ENCODE measurements around the gene OPRD1. TPM values are rescaled to one million over a fixed set of nuclear protein-coding genes. Genes with fewer than 3 reads are reported as not detected.
"Not testable (repeated sequence)": the region's sequence is repeated elsewhere in the genome, so short reads cannot be mapped to it uniquely, and the experiment has no call there.

The OPRD1 gene
- total and polyA plus RNA-seq, 7 experiments from 2014 or later = not detected

- intact Hi-C loops (cut with micrococcal nuclease) = no loop called here
- H3K27ac Mint-ChIP-seq = no peak overlapping the region
- no peaks in the 10 kb centered on the region for H3K9me3 Mint-ChIP-seq
- Histone ChIP-seq H3K27me3 (ENCODE audit: control insufficient read depth in 2 of 2, insufficient read depth in 2 of 2, low read length in 2 of 2) (no peaks in the 10 kb centered on the region), H3K4me3 (ENCODE audit: low read length) (no peak overlapping the region), H3K9me3 (ENCODE audit: control insufficient read depth in 2 of 3, low read length in 3 of 3) (no peaks in the 10 kb centered on the region), H3K4me1 (ENCODE audit: control insufficient read depth in 2 of 2, insufficient read depth in 2 of 2, low read length in 2 of 2) (no peaks in the 10 kb centered on the region), H3K36me3 (ENCODE audit: control insufficient read depth in 2 of 3, insufficient read depth in 3 of 3, low read length in 3 of 3) (no peaks in the 10 kb centered on the region), H3K27ac (ENCODE audit: low read depth, low read length) (no peak overlapping the region)
- CTCF ChIA-PET = no interaction called here
- POLR2A ChIA-PET = interaction anchor here (0.5 kb wide), 1 partner anchor 69 kb away, joined by 3 read pairs; no protein-coding TSS in a partner anchor
- DNase-seq (no peak), ATAC-seq (no peak)
- peaks cover 0 to 23% (median 4%) of the 10 kb centered on the region in 5 donors for H3K27me3 Mint-ChIP-seq
- H3K4me1 Mint-ChIP-seq = no peaks in the 10 kb centered on the region
- no peaks in the 10 kb centered on the region for H3K36me3 Mint-ChIP-seq
- no peak overlapping the region for H3K4me3 Mint-ChIP-seq
Observed at GRCh38 chr1:28835237-28835650, 23.3 kb downstream of the OPRD1 start.

- ChIA-PET CTCF (no interaction called here), POLR2A (interaction anchor here (0.6 kb wide), 1 partner anchor 477 kb away, joined by 3 read pairs; no protein-coding TSS in a partner anchor)
- Mint-ChIP-seq H3K9me3 (no peaks in the 10 kb centered on the region), H3K27ac (no peak overlapping the region), H3K36me3 (no peaks in the 10 kb centered on the region), H3K4me3 (no peak overlapping the region), H3K27me3 (peaks cover 0 to 23% (median 4%) of the 10 kb centered on the region in 5 donors), H3K4me1 (no peaks in the 10 kb centered on the region)
- H3K27me3 ChIP-seq (ENCODE audit: control insufficient read depth in 2 of 2, insufficient read depth in 2 of 2, low read length in 2 of 2) = no peaks in the 10 kb centered on the region
- H3K36me3 ChIP-seq (ENCODE audit: control insufficient read depth in 2 of 3, insufficient read depth in 3 of 3, low read length in 3 of 3) = no peaks in the 10 kb centered on the region
- no peak overlapping the region for H3K4me3 ChIP-seq (ENCODE audit: low read length)
- ATAC-seq (no peak), DNase-seq (no peak)
- intact Hi-C loops (cut with micrococcal nuclease) = no loop called here
- no peaks in the 10 kb centered on the region for H3K9me3 ChIP-seq (ENCODE audit: control insufficient read depth in 2 of 3, low read length in 3 of 3)
- H3K27ac ChIP-seq (ENCODE audit: low read depth, low read length) = no peak overlapping the region
- no peaks in the 10 kb centered on the region for H3K4me1 ChIP-seq (ENCODE audit: control insufficient read depth in 2 of 2, insufficient read depth in 2 of 2, low read length in 2 of 2)
Observed at GRCh38 chr1:28836421-28836956, 24.5 kb downstream of the OPRD1 start.

- H3K9me3 Mint-ChIP-seq = peaks cover 0 to 2% (median 0%) of the 10 kb centered on the region in 11 donors
- POLR2A ChIA-PET = interaction anchor here (0.6 kb wide), 1 partner anchor 96 kb away, joined by 3 read pairs; no protein-coding TSS in a partner anchor
- H3K27ac Mint-ChIP-seq = no peak overlapping the region
- CTCF ChIA-PET = no interaction called here
- peaks cover 3 to 7% (median 5%) of the 10 kb centered on the region in 7 donors for H3K4me1 Mint-ChIP-seq
- Histone ChIP-seq H3K27ac (ENCODE audit: low read depth, low read length) (no peak overlapping the region), H3K4me3 (ENCODE audit: low read length) (no peak overlapping the region), H3K36me3 (ENCODE audit: control insufficient read depth in 2 of 3, insufficient read depth in 3 of 3, low read length in 3 of 3) (no peaks in the 10 kb centered on the region), H3K4me1 (ENCODE audit: control insufficient read depth in 2 of 2, insufficient read depth in 2 of 2, low read length in 2 of 2) (no peaks in the 10 kb centered on the region), H3K9me3 (ENCODE audit: control insufficient read depth in 2 of 3, low read length in 3 of 3) (no peaks in the 10 kb centered on the region), H3K27me3 (ENCODE audit: control insufficient read depth in 2 of 2, insufficient read depth in 2 of 2, low read length in 2 of 2) (no peaks in the 10 kb centered on the region)
- ATAC-seq (no peak), DNase-seq (no peak)
- no peaks in the 10 kb centered on the region for H3K36me3 Mint-ChIP-seq
- peaks cover 0 to 23% (median 4%) of the 10 kb centered on the region in 5 donors for H3K27me3 Mint-ChIP-seq
- intact Hi-C loops (cut with micrococcal nuclease) = no loop called here
- H3K4me3 Mint-ChIP-seq = no peak overlapping the region
Observed at GRCh38 chr1:28840928-28841544, 29.1 kb downstream of the OPRD1 start.

GRCh38 chr1:28845786-28846543 lies 34.0 kb downstream of the OPRD1 start:
- Mint-ChIP-seq H3K9me3 (peaks cover 0 to 3% (median 0%) of the 10 kb centered on the region in 11 donors), H3K27ac (peak overlapping the region in 6 of 9 donors; percentile 9 to 86 (median 57)), H3K4me1 (peaks cover 4 to 10% (median 8%) of the 10 kb centered on the region in 7 donors), H3K36me3 (no peaks in the 10 kb centered on the region), H3K4me3 (peak overlapping the region in 2 of 10 donors; percentile 0 to 8), H3K27me3 (peaks cover 0 to 11% (median 0%) of the 10 kb centered on the region in 5 donors)
- peak in 2 of 9 donors; percentile 6 to 7 for DNase-seq
- Histone ChIP-seq H3K4me1 (ENCODE audit: control insufficient read depth in 2 of 2, insufficient read depth in 2 of 2, low read length in 2 of 2) (no peaks in the 10 kb centered on the region), H3K27me3 (ENCODE audit: control insufficient read depth in 2 of 2, insufficient read depth in 2 of 2, low read length in 2 of 2) (no peaks in the 10 kb centered on the region), H3K9me3 (ENCODE audit: control insufficient read depth in 2 of 3, low read length in 3 of 3) (no peaks in the 10 kb centered on the region), H3K36me3 (ENCODE audit: control insufficient read depth in 2 of 3, insufficient read depth in 3 of 3, low read length in 3 of 3) (no peaks in the 10 kb centered on the region), H3K4me3 (ENCODE audit: low read length) (no peak overlapping the region), H3K27ac (ENCODE audit: low read depth, low read length) (no peak overlapping the region)
- ChIA-PET CTCF (no interaction called here), POLR2A (interaction anchor here (0.6 kb wide), 1 partner anchor 404 kb away, joined by 5 read pairs; no protein-coding TSS in a partner anchor)
- ATAC-seq = no peak
- intact Hi-C loops (cut with micrococcal nuclease) = no loop called here

GRCh38 chr1:28847207-28847606 lies 35.2 kb downstream of the OPRD1 start:
- H3K36me3 ChIP-seq (ENCODE audit: control insufficient read depth in 2 of 3, insufficient read depth in 3 of 3, low read length in 3 of 3); H3K27ac ChIP-seq (ENCODE audit: low read depth, low read length); H3K36me3 Mint-ChIP-seq; H3K27me3 ChIP-seq (ENCODE audit: control insufficient read depth in 2 of 2, insufficient read depth in 2 of 2, low read length in 2 of 2); DNase-seq; H3K4me3 ChIP-seq (ENCODE audit: low read length); H3K4me3 Mint-ChIP-seq; H3K4me1 Mint-ChIP-seq; intact Hi-C loops (cut with micrococcal nuclease); CTCF ChIA-PET; H3K4me1 ChIP-seq (ENCODE audit: control insufficient read depth in 2 of 2, insufficient read depth in 2 of 2, low read length in 2 of 2); POLR2A ChIA-PET; H3K9me3 Mint-ChIP-seq; ATAC-seq; H3K9me3 ChIP-seq (ENCODE audit: control insufficient read depth in 2 of 3, low read length in 3 of 3); H3K27ac Mint-ChIP-seq: not testable (repeated sequence)
- H3K27me3 Mint-ChIP-seq = peaks cover 0 to 15% (median 0%) of the 10 kb centered on the region in 5 donors

GRCh38 chr1:28848416-28848815 lies 36.4 kb downstream of the OPRD1 start:
- no peak for ATAC-seq
- intact Hi-C loops (cut with micrococcal nuclease) = no loop called here
- CTCF ChIA-PET = no interaction called here

More at GRCh38 chr1:28848416-28848815, 36.4 kb downstream of the OPRD1 start:
- H3K27ac ChIP-seq (ENCODE audit: low read depth, low read length) = no peak overlapping the region
- no peaks in the 10 kb centered on the region for H3K36me3 ChIP-seq (ENCODE audit: control insufficient read depth in 2 of 3, insufficient read depth in 3 of 3, low read length in 3 of 3)
- DNase-seq = no peak
- Mint-ChIP-seq H3K27me3 (peaks cover 0 to 18% (median 3%) of the 10 kb centered on the region in 5 donors), H3K4me1 (peaks cover 4 to 10% (median 8%) of the 10 kb centered on the region in 7 donors), H3K36me3 (peaks cover 0 to 4% (median 0%) of the 10 kb centered on the region in 5 donors), H3K4me3 (no peak overlapping the region), H3K9me3 (peaks cover 0 to 1% (median 0%) of the 10 kb centered on the region in 11 donors), H3K27ac (peak overlapping the region in 1 of 9 donors; percentile 56)
- POLR2A ChIA-PET = no interaction called here
- no peaks in the 10 kb centered on the region for H3K4me1 ChIP-seq (ENCODE audit: control insufficient read depth in 2 of 2, insufficient read depth in 2 of 2, low read length in 2 of 2)
- no peaks in the 10 kb centered on the region for H3K9me3 ChIP-seq (ENCODE audit: control insufficient read depth in 2 of 3, low read length in 3 of 3)
- no peaks in the 10 kb centered on the region for H3K27me3 ChIP-seq (ENCODE audit: control insufficient read depth in 2 of 2, insufficient read depth in 2 of 2, low read length in 2 of 2)
- no peak overlapping the region for H3K4me3 ChIP-seq (ENCODE audit: low read length)
